Transverse colon (tissue), 4 donors: ENCODE measurements around the gene OR52N1. TPM values are rescaled to one million over a fixed set of nuclear protein-coding genes. Genes with fewer than 3 reads are reported as not detected.

ENCODE experiments used
- DNase-seq: peaks from one replicate; pipeline ENCODE4 v3.0.0-alpha.2; 2019
- H3K27ac ChIP-seq, 4 donors: fragments of 200-600 bp; sonication (generic); 2 replicates each; pipeline ENCODE4 v1.5.1; 2016 to 2018; ENCODE audit warnings: inconsistent platforms in 4 of 4
- H3K27me3 ChIP-seq: fragments of 200-600 bp; sonication (generic); 2 replicates; pipeline ENCODE4 v1.5.1; 2017; ENCODE audit warnings: inconsistent platforms
- H3K36me3 ChIP-seq, 4 donors: fragments of 200-600 bp; sonication (generic); 2 replicates each; pipeline ENCODE4 v1.5.1; 2017 to 2019; ENCODE audit warnings: inconsistent platforms in 4 of 4
- H3K4me1 ChIP-seq, 4 donors: fragments of 200-600 bp; sonication (generic); 2 replicates each; pipeline ENCODE4 v1.5.1; 2017 to 2020; ENCODE audit warnings: inconsistent platforms in 4 of 4
- H3K4me3 ChIP-seq, 4 donors: fragments of 200-600 bp; sonication (generic); 1 replicate in 1 of 4; 2 replicates in 3 of 4; pipeline versions ENCODE4 v1.5.1 to v1.6.1; 2017 to 2019; ENCODE audit warnings: inconsistent platforms in 4 of 4
- H3K9me3 ChIP-seq, 2 donors: fragments of 200-600 bp; sonication (generic); 2 replicates each; pipeline ENCODE4 v1.5.1; 2017 to 2019; ENCODE audit warnings: inconsistent platforms in 2 of 2
- EP300 ChIP-seq: sonication (generic); formaldehyde crosslinking; IDR thresholded peaks from one replicate; pipeline ENCODE4 v1.6.1; 2017; ENCODE audit warnings: antibody characterized with exemption, low read depth
- POLR2A ChIP-seq: fragments of 450-650 bp; IDR thresholded peaks from one replicate; pipeline ENCODE4 v1.6.1; 2016; ENCODE audit warnings: antibody characterized with exemption, mild to moderate bottlenecking, moderate library complexity
- POLR2AphosphoS5 ChIP-seq, 3 donors: sonication (generic); formaldehyde crosslinking; IDR thresholded peaks; one replicate each; pipeline ENCODE4 v1.6.1; 2016; ENCODE audit warnings: antibody characterized with exemption in 3 of 3
- WGBS, 2 donors: methylation state at CpG; one replicate each; pipeline ENCODE4 v1.1.5; 2018; ENCODE audit warnings: low coverage in 1 of 2; 5-methylcytosine and 5-hydroxymethylcytosine counted together
- in situ Hi-C, 4 donors: fragments of 200-750 bp; cut with MboI; loops; one replicate each; pipeline versions ENCODE4 v1.15.0 to v1.15.1; 2017; ENCODE audit warnings: low sequenced_read_pairs in 3 of 4, low pct_ligation_motif_present in 1 of 4, low pct_unique_long_range_greater_than_20kb in 1 of 4
- intact Hi-C: fragments of 100-400 bp; cut with DNase I; formaldehyde crosslinking; loops from one replicate; pipeline ENCODE4 v1.15.1; 2023; ENCODE audit warnings: low total_unique reads
- total RNA-seq, 4 donors: library from RNA; depleted of rRNA; stranded (reverse); fragments of >200 nt; gene quantifications; one replicate each; pipeline ENCODE4 v1.1.0, GENCODE V29; 2016
- TF ChIP-seq, protein P1 (sequence below), 5 experiments: fragments of 200-600 bp in 3 of 5; fragments of 450-650 bp in 2 of 5; sonication (generic) in 3 of 5; IDR thresholded peaks; 1 replicate in 2 of 5; 2 replicates in 3 of 5; pipeline ENCODE4 v1.5.1; 2016 to 2017; ENCODE audit warnings: antibody characterized with exemption in 5 of 5, inconsistent platforms in 3 of 5, mild to moderate bottlenecking in 2 of 5, moderate library complexity in 1 of 5

OR52N1 gene
- total RNA-seq, 4 donors from 2014 or later = not detected

DNA sequence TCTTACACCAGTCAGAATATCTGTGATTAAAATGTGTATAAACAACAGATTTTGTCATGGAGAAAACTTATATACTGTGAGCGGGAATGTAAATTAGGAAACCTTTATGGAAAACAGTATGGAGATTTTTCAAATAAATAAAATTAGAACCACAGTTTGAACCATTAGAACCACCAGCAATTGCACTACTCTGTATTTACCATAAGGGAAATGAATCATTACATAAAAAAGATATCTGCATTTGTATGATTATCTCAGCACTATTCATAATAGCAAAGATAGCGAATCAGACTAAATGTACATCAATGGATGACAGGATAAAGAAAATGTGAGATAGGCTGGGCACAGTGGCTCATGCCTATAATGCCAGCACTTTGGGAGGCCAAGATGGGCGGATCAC lies 44.5 kb downstream of the OR52N1 start:
- Histone ChIP-seq H3K36me3 (no peaks in the 10 kb centered on the region), H3K27ac (no peak overlapping the region), H3K9me3 (no peaks in the 10 kb centered on the region), H3K4me3 (no peak overlapping the region), H3K4me1 (no peaks in the 10 kb centered on the region), H3K27me3 (no peaks in the 10 kb centered on the region)
- in situ Hi-C loops (no loop called here), intact Hi-C loops (no loop called here)
- no peak for TF ChIP-seq POLR2AphosphoS5 (IDR thresholded peaks at IDR 0.05)
- TF ChIP-seq, protein P1, sequence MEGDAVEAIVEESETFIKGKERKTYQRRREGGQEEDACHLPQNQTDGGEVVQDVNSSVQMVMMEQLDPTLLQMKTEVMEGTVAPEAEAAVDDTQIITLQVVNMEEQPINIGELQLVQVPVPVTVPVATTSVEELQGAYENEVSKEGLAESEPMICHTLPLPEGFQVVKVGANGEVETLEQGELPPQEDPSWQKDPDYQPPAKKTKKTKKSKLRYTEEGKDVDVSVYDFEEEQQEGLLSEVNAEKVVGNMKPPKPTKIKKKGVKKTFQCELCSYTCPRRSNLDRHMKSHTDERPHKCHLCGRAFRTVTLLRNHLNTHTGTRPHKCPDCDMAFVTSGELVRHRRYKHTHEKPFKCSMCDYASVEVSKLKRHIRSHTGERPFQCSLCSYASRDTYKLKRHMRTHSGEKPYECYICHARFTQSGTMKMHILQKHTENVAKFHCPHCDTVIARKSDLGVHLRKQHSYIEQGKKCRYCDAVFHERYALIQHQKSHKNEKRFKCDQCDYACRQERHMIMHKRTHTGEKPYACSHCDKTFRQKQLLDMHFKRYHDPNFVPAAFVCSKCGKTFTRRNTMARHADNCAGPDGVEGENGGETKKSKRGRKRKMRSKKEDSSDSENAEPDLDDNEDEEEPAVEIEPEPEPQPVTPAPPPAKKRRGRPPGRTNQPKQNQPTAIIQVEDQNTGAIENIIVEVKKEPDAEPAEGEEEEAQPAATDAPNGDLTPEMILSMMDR (IDR thresholded peaks at IDR 0.05) = no peak
- no peak for TF ChIP-seq POLR2A
- TF ChIP-seq EP300 = no peak
- DNase-seq = no peak
- 62% methylated on average over 3 of the region's 3 CpGs for WGBS, 2 donors

DNA sequence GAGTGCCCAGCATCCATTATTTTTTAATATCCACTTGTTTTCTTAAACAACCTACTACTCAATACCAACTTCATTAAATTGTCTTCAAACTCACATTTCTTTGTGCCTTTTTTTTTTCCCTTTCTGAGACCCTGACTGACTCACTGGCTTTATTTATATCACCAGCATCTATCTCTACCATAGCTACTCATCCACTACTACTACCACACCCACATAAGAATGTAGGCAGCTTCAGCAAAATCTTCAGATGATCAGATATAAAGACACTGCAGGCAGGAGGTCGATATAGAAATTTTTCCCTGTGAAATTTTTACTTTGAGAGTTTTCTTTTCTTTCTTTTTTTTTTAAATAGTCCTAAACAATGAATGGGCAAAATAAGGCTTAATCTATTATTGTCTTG lies 52.6 kb downstream of the OR52N1 start:
- Histone ChIP-seq H3K9me3 (no peaks in the 10 kb centered on the region), H3K27ac (no peak overlapping the region), H3K27me3 (no peaks in the 10 kb centered on the region), H3K4me1 (no peaks in the 10 kb centered on the region), H3K36me3 (no peaks in the 10 kb centered on the region), H3K4me3 (no peak overlapping the region)
- TF ChIP-seq, protein P1 (IDR thresholded peaks at IDR 0.05) = no peak
- TF ChIP-seq POLR2AphosphoS5 (IDR thresholded peaks at IDR 0.05) (no peak), POLR2A (no peak), EP300 (no peak)
- in situ Hi-C loops (no loop called here), intact Hi-C loops (no loop called here)
- DNase-seq = no peak
- WGBS, 2 donors = 30 to 31% methylated on average over 1 of the region's 1 CpG

DNA sequence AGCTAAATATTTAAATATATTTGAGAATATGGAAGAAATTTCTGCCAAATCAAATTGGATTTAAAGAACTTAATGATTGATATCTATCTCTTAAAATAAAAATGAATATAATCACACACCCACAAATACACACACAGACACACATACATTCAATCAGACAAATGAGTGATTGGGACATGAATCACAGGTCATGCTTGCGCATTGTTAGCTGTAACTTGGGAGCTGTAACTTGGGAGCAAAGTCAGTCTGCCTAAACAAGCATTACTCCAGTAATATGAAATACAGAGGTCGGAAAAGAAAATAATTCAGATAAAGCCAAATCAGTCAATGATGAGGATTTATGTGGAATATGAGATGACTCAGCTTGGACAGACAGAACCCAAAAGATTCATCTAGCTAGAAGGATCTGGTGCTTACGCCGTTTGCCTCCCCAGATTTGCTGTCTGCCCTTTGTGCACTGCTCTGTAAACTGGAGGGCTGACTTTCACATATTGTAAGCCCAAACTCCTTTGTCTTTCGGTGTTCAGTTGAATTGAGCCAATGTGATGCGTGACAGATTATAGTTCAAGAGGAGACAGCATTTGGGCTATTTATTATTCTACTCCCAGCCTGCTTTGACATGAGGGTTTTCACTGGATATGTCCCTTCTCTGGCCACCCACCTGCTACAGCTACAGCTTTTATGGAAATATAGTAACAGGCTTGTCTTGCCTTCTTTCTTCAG lies 53.2 kb downstream of the OR52N1 start:
- H3K9me3 ChIP-seq = no peaks in the 10 kb centered on the region
- TF ChIP-seq, protein P1 (IDR thresholded peaks at IDR 0.05) = no peak
- TF ChIP-seq EP300 (no peak), POLR2AphosphoS5 (IDR thresholded peaks at IDR 0.05) (no peak), POLR2A (no peak)
- no peak overlapping the region for H3K4me3 ChIP-seq
- no peaks in the 10 kb centered on the region for H3K27me3 ChIP-seq
- H3K4me1 ChIP-seq = no peaks in the 10 kb centered on the region
- intact Hi-C loops (no loop called here), in situ Hi-C loops (no loop called here)
- WGBS, 2 donors = 66 to 88% methylated on average over 4 to 6 of the region's 6 CpGs
- DNase-seq = no peak
- H3K27ac ChIP-seq = no peak overlapping the region
- no peaks in the 10 kb centered on the region for H3K36me3 ChIP-seq

DNA sequence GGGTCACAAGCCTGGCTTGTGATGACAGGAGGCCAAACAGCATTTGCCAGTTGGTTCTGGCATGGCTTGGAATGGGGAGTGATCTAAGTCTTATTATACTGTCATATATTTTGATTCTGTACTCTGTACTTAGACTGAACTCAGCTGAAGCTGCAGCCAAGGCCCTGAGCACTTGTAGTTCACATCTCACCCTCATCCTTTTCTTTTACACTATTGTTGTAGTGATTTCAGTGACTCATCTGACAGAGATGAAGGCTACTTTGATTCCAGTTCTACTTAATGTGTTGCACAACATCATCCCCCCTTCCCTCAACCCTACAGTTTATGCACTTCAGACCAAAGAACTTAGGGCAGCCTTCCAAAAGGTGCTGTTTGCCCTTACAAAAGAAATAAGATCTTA lies 54.0 kb downstream of the OR52N1 start:
- Histone ChIP-seq H3K27me3 (no peaks in the 10 kb centered on the region), H3K27ac (no peak overlapping the region), H3K9me3 (no peaks in the 10 kb centered on the region), H3K36me3 (no peaks in the 10 kb centered on the region), H3K4me1 (no peaks in the 10 kb centered on the region), H3K4me3 (no peak overlapping the region)
- in situ Hi-C loops = no loop called here
- intact Hi-C loops = no loop called here
- TF ChIP-seq POLR2AphosphoS5 (IDR thresholded peaks at IDR 0.05) (no peak), EP300 (no peak), POLR2A (no peak)
- TF ChIP-seq, protein P1 (IDR thresholded peaks at IDR 0.05) = no peak
- DNase-seq = no peak

Other genes with a start within 250 kb of the OR52N1 start
- under 1 TPM in 1 of 4 donors, not detected in 3; 0.79 TPM for gene OR52H1, start 242.7 kb downstream of the OR52N1 start, total RNA-seq
- gene OR52B6, start 210.4 kb downstream of the OR52N1 start, total RNA-seq = not detected
- gene TRIM6, start 194.6 kb downstream of the OR52N1 start, total RNA-seq = 1 to 10 TPM in 1 of 4 donors, under 1 TPM in 1, not detected in 2; 0.79 to 1.4 TPM
- 1 to 10 TPM; 1.5 to 9.8 (median 7.1) TPM for gene TRIM34, start 166.3 kb downstream of the OR52N1 start, total RNA-seq
- 10 to 100 TPM; 10.5 to 23.6 (median 16.3) TPM for gene TRIM5, start 106.2 kb downstream of the OR52N1 start, total RNA-seq
- gene TRIM22, start 101.5 kb downstream of the OR52N1 start, total RNA-seq = 10 to 100 TPM in 3 of 4 donors, 1 to 10 TPM in 1; 3.2 to 35.2 (median 21.4) TPM
- gene OR56B1, start 54.8 kb downstream of the OR52N1 start, total RNA-seq = not detected
- not detected for gene OR52N4, start 37.0 kb downstream of the OR52N1 start, total RNA-seq
- gene OR52N5, start 7.9 kb downstream of the OR52N1 start, total RNA-seq = 1 to 10 TPM in 1 of 4 donors, not detected in 3; 1.1 TPM
- not detected for gene OR52N2, start 17.7 kb upstream of the OR52N1 start, total RNA-seq
- not detected for gene OR52E6, start 50.6 kb upstream of the OR52N1 start, total RNA-seq
- gene OR52E8, start 66.4 kb upstream of the OR52N1 start, total RNA-seq = not detected
- not detected for gene OR52E4, start 89.4 kb upstream of the OR52N1 start, total RNA-seq
- gene OR52E5, start 101.9 kb upstream of the OR52N1 start, total RNA-seq = not detected
- not detected for gene OR56A3, start 151.0 kb upstream of the OR52N1 start, total RNA-seq
- gene OR56A5, start 177.2 kb upstream of the OR52N1 start, total RNA-seq = not detected
- gene OR52L1, start 195.7 kb upstream of the OR52N1 start, total RNA-seq = not detected
- gene OR56A4, start 215.7 kb upstream of the OR52N1 start, total RNA-seq = under 1 TPM in 1 of 4 donors, not detected in 3; 0.14 TPM
- gene OR56A1, start 239.5 kb upstream of the OR52N1 start, total RNA-seq = under 1 TPM in 1 of 4 donors, not detected in 3; 0.14 TPM